ENCODE measurements around the gene MRPL53. TPM values are rescaled to one million over a fixed set of nuclear protein-coding genes. Genes with fewer than 3 reads are reported as not detected.

MRPL53 gene
- total and polyA plus RNA-seq, 2 of the 13 experiments (the other 11 are each of a cell fraction or from before 2014, with no cell fraction given) = 34.3 to 51.9 TPM

DNA sequence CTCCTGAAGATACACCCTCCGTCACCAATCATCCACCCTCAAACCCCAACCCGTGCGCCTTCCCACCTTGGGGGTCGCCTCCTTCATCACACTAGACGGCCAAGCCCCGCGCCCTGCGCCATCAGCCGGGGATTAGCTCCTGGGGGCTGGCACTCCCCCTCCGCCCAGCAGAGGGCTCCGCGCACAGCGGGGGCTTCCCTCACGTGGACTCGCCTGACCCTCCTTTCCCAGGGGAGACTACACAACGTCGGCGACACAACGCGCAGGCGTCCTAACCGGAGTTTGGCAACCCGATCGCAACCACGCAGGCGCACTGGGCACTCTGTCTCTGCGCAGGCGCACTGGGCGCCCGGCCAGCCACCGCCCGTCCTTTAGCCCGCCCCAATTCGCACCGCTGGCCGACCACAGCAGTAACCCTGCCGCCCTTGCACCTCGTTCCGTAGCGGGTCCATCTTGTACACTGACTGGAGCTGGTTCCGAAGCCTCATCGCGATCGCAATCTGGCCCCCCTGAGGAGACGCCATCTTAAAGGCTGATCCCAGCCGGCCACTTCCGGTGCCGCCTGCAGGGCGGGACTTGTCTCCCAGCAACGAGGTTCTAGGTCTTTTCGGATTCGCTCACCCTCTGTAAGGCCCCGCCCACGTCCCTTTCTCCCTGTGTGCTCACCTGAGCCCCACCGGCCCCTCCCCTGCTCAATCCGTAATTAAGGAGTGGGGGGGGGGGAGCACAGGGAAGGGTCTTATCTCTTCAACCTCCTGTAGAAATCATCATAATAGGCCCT is 34.9 kb upstream of the MRPL53 start, which contains the start of gene PCGF1 (continued):
- TF ChIP-seq ZBTB14 (CRISPR knock-in tag; IDR thresholded peaks at IDR 0.05) (no peak), REL (CRISPR knock-in tag; conservative IDR thresholded peaks at IDR 0.05) (peak; percentile 90), MED8 (CRISPR knock-in tag; IDR thresholded peaks at IDR 0.05; ENCODE audit: insufficient replicate concordance) (no peak), CREB1 (IDR thresholded peaks at IDR 0.05) (0 out of 2 replicates have a peak, but pooled peaks have one; percentile 44), CREB1 (CRISPR knock-in tag; IDR thresholded peaks at IDR 0.05) (peak; percentile 73), POLR2AphosphoS5 (IDR thresholded peaks at IDR 0.05; ENCODE audit: low read depth, low read length) (peak; percentile 74), HNRNPH1 (optimal IDR thresholded peaks at IDR 0.05; ENCODE audit: low read depth, low read length) (no peak), SRF (IDR thresholded peaks at IDR 0.05; ENCODE audit: low read depth, low read length) (peak; percentile 38; the same call in 1 of the 2 replicates), SALL2 (CRISPR knock-in tag; IDR thresholded peaks at IDR 0.05) (peak; percentile 98), TCF7L2 (IDR thresholded peaks at IDR 0.05; ENCODE audit: low read depth, low read length) (no peak), ZNF329 (CRISPR knock-in tag; IDR thresholded peaks at IDR 0.05; ENCODE audit: low read depth) (peak; percentile 46; the same call in 1 of the 2 replicates), RNF2 (conservative IDR thresholded peaks at IDR 0.05; ENCODE audit: low read depth) (peak; percentile 59; the same call in 1 of the 2 replicates)
- TF ChIP-seq, protein P1, sequence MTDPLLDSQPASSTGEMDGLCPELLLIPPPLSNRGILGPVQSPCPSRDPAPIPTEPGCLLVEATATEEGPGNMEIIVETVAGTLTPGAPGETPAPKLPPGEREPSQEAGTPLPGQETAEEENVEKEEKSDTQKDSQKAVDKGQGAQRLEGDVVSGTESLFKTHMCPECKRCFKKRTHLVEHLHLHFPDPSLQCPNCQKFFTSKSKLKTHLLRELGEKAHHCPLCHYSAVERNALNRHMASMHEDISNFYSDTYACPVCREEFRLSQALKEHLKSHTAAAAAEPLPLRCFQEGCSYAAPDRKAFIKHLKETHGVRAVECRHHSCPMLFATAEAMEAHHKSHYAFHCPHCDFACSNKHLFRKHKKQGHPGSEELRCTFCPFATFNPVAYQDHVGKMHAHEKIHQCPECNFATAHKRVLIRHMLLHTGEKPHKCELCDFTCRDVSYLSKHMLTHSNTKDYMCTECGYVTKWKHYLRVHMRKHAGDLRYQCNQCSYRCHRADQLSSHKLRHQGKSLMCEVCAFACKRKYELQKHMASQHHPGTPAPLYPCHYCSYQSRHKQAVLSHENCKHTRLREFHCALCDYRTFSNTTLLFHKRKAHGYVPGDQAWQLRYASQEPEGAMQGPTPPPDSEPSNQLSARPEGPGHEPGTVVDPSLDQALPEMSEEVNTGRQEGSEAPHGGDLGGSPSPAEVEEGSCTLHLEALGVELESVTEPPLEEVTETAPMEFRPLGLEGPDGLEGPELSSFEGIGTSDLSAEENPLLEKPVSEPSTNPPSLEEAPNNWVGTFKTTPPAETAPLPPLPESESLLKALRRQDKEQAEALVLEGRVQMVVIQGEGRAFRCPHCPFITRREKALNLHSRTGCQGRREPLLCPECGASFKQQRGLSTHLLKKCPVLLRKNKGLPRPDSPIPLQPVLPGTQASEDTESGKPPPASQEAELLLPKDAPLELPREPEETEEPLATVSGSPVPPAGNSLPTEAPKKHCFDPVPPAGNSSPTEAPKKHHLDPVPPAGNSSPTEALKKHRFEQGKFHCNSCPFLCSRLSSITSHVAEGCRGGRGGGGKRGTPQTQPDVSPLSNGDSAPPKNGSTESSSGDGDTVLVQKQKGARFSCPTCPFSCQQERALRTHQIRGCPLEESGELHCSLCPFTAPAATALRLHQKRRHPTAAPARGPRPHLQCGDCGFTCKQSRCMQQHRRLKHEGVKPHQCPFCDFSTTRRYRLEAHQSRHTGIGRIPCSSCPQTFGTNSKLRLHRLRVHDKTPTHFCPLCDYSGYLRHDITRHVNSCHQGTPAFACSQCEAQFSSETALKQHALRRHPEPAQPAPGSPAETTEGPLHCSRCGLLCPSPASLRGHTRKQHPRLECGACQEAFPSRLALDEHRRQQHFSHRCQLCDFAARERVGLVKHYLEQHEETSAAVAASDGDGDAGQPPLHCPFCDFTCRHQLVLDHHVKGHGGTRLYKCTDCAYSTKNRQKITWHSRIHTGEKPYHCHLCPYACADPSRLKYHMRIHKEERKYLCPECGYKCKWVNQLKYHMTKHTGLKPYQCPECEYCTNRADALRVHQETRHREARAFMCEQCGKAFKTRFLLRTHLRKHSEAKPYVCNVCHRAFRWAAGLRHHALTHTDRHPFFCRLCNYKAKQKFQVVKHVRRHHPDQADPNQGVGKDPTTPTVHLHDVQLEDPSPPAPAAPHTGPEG (CRISPR knock-in tag; IDR thresholded peaks at IDR 0.05) = peak; percentile 90
- TF ChIP-seq, protein P2, sequence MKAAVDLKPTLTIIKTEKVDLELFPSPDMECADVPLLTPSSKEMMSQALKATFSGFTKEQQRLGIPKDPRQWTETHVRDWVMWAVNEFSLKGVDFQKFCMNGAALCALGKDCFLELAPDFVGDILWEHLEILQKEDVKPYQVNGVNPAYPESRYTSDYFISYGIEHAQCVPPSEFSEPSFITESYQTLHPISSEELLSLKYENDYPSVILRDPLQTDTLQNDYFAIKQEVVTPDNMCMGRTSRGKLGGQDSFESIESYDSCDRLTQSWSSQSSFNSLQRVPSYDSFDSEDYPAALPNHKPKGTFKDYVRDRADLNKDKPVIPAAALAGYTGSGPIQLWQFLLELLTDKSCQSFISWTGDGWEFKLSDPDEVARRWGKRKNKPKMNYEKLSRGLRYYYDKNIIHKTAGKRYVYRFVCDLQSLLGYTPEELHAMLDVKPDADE (CRISPR knock-in tag; IDR thresholded peaks at IDR 0.05) = no peak
- TF ChIP-seq, protein P3, sequence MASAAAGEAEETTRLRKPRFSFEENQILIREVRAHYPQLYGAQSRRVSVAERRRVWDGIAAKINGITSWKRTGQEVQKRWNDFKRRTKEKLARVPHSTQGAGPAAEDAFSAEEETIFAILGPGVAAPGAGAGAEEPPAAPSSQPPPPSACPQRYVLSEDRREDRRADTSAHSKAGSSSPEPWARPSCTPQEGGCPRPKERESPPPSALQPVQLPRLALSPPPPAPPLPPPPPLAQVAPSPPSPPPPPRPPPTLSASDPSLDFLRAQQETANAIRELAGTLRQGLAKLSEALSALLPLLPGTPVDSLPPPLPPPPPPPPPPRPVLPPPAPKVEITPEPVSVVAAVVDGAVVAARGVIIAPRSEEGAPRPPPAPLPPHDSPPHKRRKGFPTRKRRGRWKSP (CRISPR knock-in tag; IDR thresholded peaks at IDR 0.05) = peak; percentile 41; the same call in 1 of the 2 replicates
- TF ChIP-seq, protein P4, sequence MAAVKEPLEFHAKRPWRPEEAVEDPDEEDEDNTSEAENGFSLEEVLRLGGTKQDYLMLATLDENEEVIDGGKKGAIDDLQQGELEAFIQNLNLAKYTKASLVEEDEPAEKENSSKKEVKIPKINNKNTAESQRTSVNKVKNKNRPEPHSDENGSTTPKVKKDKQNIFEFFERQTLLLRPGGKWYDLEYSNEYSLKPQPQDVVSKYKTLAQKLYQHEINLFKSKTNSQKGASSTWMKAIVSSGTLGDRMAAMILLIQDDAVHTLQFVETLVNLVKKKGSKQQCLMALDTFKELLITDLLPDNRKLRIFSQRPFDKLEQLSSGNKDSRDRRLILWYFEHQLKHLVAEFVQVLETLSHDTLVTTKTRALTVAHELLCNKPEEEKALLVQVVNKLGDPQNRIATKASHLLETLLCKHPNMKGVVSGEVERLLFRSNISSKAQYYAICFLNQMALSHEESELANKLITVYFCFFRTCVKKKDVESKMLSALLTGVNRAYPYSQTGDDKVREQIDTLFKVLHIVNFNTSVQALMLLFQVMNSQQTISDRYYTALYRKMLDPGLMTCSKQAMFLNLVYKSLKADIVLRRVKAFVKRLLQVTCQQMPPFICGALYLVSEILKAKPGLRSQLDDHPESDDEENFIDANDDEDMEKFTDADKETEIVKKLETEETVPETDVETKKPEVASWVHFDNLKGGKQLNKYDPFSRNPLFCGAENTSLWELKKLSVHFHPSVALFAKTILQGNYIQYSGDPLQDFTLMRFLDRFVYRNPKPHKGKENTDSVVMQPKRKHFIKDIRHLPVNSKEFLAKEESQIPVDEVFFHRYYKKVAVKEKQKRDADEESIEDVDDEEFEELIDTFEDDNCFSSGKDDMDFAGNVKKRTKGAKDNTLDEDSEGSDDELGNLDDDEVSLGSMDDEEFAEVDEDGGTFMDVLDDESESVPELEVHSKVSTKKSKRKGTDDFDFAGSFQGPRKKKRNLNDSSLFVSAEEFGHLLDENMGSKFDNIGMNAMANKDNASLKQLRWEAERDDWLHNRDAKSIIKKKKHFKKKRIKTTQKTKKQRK (IDR thresholded peaks at IDR 0.05; ENCODE audit: low read length) = no peak

Data from HepG2 (cell line).